Natural killer cell (primary cell): ENCODE data around the gene MESP1. TPM values are rescaled to one million over a fixed set of nuclear protein-coding genes. Genes with fewer than 3 reads are reported as not detected.

Source experiments
- ATAC-seq, 3 donors: fragments of 150-1000 bp in 2 of 3; fragments of 200-7000 bp in 1 of 3; cut with Tn5 transposase; 1 replicate in 1 of 3; 2 replicates in 2 of 3; pipeline ENCODE4 v1.10.0; 2021; ENCODE audit warnings: mild to moderate bottlenecking in 2 of 3, moderate library complexity in 2 of 3
- DNase-seq, 2 donors: peaks; one replicate each; pipeline versions ENCODE4 v3.0.0 to v3.0.0-alpha.2; 2013 to 2021; ENCODE audit warnings: mixed read lengths in 1 of 2
- H3K27ac ChIP-seq: one replicate; pipeline ENCODE4 v1.5.1; 2013; ENCODE audit warnings: mild to moderate bottlenecking, low read length
- H3K27me3 ChIP-seq: one replicate; pipeline ENCODE4 v1.6.1; 2013; ENCODE audit warnings: low read length; ENCODE audit not compliant: control insufficient read depth, insufficient read depth
- H3K36me3 ChIP-seq: one replicate; pipeline ENCODE4 v1.6.1; 2013; ENCODE audit warnings: low read length; ENCODE audit not compliant: control insufficient read depth, insufficient read depth
- H3K4me1 ChIP-seq: one replicate; pipeline ENCODE4 v1.6.1; 2013; ENCODE audit warnings: low read length; ENCODE audit not compliant: control insufficient read depth, insufficient read depth
- H3K4me3 ChIP-seq: one replicate; pipeline ENCODE4 v1.5.1; 2013; ENCODE audit warnings: low read length
- H3K9me3 ChIP-seq: one replicate; pipeline ENCODE4 v1.6.1; 2013; ENCODE audit warnings: low read length; ENCODE audit not compliant: control insufficient read depth, insufficient read depth
- H3K27ac Mint-ChIP-seq, 2 donors: one replicate each; pipeline ENCODE4 v1.8.0; 2022; ENCODE audit warnings: mild to moderate bottlenecking in 2 of 2, mixed read lengths in 2 of 2, moderate library complexity in 1 of 2
- H3K27me3 Mint-ChIP-seq, 2 donors: one replicate each; pipeline ENCODE4 v1.8.0; 2022; ENCODE audit warnings: low read depth in 2 of 2, mixed read lengths in 2 of 2
- H3K36me3 Mint-ChIP-seq: one replicate; pipeline ENCODE4 v1.8.0; 2022; ENCODE audit warnings: mixed read lengths
- H3K4me1 Mint-ChIP-seq, 2 donors: one replicate each; pipeline ENCODE4 v1.8.0; 2022; ENCODE audit warnings: mixed read lengths in 2 of 2
- H3K4me3 Mint-ChIP-seq: one replicate; pipeline ENCODE4 v1.8.0; 2022; ENCODE audit warnings: mild to moderate bottlenecking, moderate library complexity, mixed read lengths
- H3K9me3 Mint-ChIP-seq, 2 donors: one replicate each; pipeline ENCODE4 v1.8.0; 2022; ENCODE audit warnings: mixed read lengths in 2 of 2
- WGBS: methylation state at CpG from one replicate; pipeline ENCODE4 v1.1.7; 2013; ENCODE audit warnings: missing lambda C conversion rate; ENCODE audit not compliant: insufficient coverage; 5-methylcytosine and 5-hydroxymethylcytosine counted together
- intact Hi-C: fragments of 100-400 bp; cut with micrococcal nuclease; formaldehyde crosslinking; loops from one replicate; pipeline ENCODE4 v1.14.2; 2022
- total RNA-seq, 4 donors: library from RNA; stranded (reverse); fragments of 120-200 nt in 1 of 4; gene quantifications; one replicate each; pipeline versions ENCODE4 v1.2.3 to v1.2.4, GENCODE V29; 2013 to 2022
- TF ChIP-seq, protein P1 (sequence below): fragments of 200-600 bp; IDR thresholded peaks from one replicate; pipeline ENCODE4 v1.8.0; 2022; ENCODE audit warnings: antibody characterized with exemption

The MESP1 gene
- total RNA-seq, 3 donors from 2014 or later (not counting 1 experiment from before 2014, with no cell fraction given) = 0.45 to 2.9 (median 2.5) TPM

DNA sequence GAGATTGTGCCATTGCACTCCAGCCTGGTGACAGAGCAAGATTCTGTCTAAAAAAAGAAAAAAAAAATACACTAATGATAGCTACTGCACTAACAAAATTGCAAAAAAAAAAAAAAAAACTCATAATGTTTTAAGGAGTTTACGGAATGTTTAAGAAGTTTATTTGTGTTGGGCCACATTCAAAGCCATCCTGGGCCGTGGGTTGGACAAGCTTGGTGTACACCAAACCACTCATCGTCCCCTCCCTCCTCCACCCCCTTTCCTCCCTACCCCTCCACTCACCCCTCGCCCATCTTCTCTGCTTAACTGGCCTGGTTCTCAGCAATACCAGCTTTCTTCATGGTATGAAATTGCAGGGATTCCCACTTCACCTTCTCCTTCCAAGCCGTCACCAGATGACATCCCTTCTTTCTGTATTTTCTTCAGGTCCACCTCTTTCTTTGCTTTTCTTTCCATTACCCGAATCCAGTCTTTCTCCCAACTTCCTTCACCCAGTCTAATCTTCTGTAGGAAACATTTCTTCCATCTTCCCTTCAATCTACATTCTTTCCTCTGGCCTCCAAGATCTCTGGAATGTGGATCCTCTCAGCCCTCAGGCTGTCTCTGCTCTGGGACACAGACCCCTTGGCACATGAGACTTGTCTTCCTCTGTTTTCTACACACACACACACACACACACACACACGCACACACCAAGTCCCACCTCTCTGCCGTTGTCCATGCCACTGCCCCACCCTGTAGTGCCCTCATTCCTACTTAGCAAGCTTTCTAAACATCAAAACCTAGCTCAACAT lies 3.5 kb upstream of the MESP1 start:
- peaks cover 2% of the 10 kb centered on the region for H3K27me3 ChIP-seq
- Mint-ChIP-seq H3K27me3 (peaks cover 0 to 7% of the 10 kb centered on the region in 2 donors), H3K4me3 (no peak overlapping the region), H3K36me3 (no peaks in the 10 kb centered on the region), H3K9me3 (no peaks in the 10 kb centered on the region), H3K27ac (no peak overlapping the region), H3K4me1 (peaks cover 0 to 4% of the 10 kb centered on the region in 2 donors)
- H3K36me3 ChIP-seq = no peaks in the 10 kb centered on the region
- H3K9me3 ChIP-seq = no peaks in the 10 kb centered on the region
- ATAC-seq = no peak
- WGBS = 74% methylated on average over 7 of the region's 8 CpGs
- no peak overlapping the region for H3K27ac ChIP-seq
- H3K4me1 ChIP-seq = peaks cover 13% of the 10 kb centered on the region
- TF ChIP-seq, protein P1, sequence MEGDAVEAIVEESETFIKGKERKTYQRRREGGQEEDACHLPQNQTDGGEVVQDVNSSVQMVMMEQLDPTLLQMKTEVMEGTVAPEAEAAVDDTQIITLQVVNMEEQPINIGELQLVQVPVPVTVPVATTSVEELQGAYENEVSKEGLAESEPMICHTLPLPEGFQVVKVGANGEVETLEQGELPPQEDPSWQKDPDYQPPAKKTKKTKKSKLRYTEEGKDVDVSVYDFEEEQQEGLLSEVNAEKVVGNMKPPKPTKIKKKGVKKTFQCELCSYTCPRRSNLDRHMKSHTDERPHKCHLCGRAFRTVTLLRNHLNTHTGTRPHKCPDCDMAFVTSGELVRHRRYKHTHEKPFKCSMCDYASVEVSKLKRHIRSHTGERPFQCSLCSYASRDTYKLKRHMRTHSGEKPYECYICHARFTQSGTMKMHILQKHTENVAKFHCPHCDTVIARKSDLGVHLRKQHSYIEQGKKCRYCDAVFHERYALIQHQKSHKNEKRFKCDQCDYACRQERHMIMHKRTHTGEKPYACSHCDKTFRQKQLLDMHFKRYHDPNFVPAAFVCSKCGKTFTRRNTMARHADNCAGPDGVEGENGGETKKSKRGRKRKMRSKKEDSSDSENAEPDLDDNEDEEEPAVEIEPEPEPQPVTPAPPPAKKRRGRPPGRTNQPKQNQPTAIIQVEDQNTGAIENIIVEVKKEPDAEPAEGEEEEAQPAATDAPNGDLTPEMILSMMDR = no peak
- no peak for DNase-seq
- intact Hi-C loops = no loop called here
- no peak overlapping the region for H3K4me3 ChIP-seq

DNA sequence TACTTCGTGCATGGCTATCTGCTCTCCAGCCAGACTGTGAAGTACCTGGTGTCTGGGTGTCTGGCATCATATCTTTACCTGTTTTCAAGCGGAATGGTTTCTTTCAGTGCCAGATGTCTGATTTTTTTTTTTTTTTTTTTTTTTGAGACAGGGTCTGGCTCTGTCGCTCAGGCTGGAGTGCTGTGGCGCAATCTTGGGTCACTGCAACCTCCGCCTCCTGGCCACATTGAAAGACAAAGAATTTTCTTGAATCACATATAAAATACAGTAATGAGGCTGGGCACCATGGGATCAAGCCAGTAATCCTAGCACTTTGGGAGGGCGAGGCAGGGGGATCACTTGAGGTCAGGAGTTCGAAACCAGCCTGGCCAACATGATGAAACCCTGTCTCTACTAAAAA lies 2.8 kb upstream of the MESP1 start:
- WGBS = 91% methylated on average over 7 of the region's 7 CpGs
- H3K9me3 ChIP-seq = no peaks in the 10 kb centered on the region
- no peak overlapping the region for H3K4me3 Mint-ChIP-seq
- H3K27me3 Mint-ChIP-seq = peaks cover 0 to 7% of the 10 kb centered on the region in 2 donors
- DNase-seq (no peak), ATAC-seq (no peak)
- peaks cover 13% of the 10 kb centered on the region for H3K4me1 ChIP-seq
- peaks cover 2% of the 10 kb centered on the region for H3K27me3 ChIP-seq
- H3K36me3 ChIP-seq = no peaks in the 10 kb centered on the region
- no peaks in the 10 kb centered on the region for H3K9me3 Mint-ChIP-seq
- no peak overlapping the region for H3K27ac ChIP-seq
- H3K36me3 Mint-ChIP-seq = no peaks in the 10 kb centered on the region
- H3K27ac Mint-ChIP-seq = no peak overlapping the region
- intact Hi-C loops = no loop called here
- H3K4me3 ChIP-seq = no peak overlapping the region
- H3K4me1 Mint-ChIP-seq = peaks cover 0 to 4% of the 10 kb centered on the region in 2 donors
- TF ChIP-seq, protein P1 = no peak

- intact Hi-C loops = no loop called here
These were observed 699 bp upstream of the MESP1 start for GRCh38 chr15:89751748-89752147.

More at GRCh38 chr15:89751748-89752147, 699 bp upstream of the MESP1 start:
- TF ChIP-seq, protein P1 = no peak
- peaks cover 0 to 7% of the 10 kb centered on the region in 2 donors for H3K27me3 Mint-ChIP-seq
- peaks cover 2% of the 10 kb centered on the region for H3K27me3 ChIP-seq
- H3K4me1 Mint-ChIP-seq = peaks cover 0 to 4% of the 10 kb centered on the region in 2 donors
- H3K27ac ChIP-seq = no peak overlapping the region
- H3K9me3 ChIP-seq = no peaks in the 10 kb centered on the region
- peaks cover 13% of the 10 kb centered on the region for H3K4me1 ChIP-seq
- H3K36me3 ChIP-seq = no peaks in the 10 kb centered on the region
- ATAC-seq = no peak
- H3K4me3 ChIP-seq = no peak overlapping the region
- H3K4me3 Mint-ChIP-seq = peak overlapping the region; percentile 59
- DNase-seq = no peak
- no peaks in the 10 kb centered on the region for H3K36me3 Mint-ChIP-seq
- no peaks in the 10 kb centered on the region for H3K9me3 Mint-ChIP-seq
- 92% methylated on average over 5 of the region's 5 CpGs for WGBS
- H3K27ac Mint-ChIP-seq = no peak overlapping the region
